ENCODE measurements around the gene CSRP2.

CSRP2 gene

GRCh38 chr12:76878899-76879709 is at the start of gene CSRP2:
Gene CSRP2 (minus strand): TSS chr12:76879019. CDS start chr12:76866260, 12,759 bp downstream.
- peak; percentile 44 to 68 for DNase-seq (ENCODE audit: low read depth in 2 of 2)

- DNase-seq (ENCODE audit: low read depth in 2 of 2): peak; percentile 18
Measured at GRCh38 chr12:76927170-76927784, 48.5 kb upstream of the CSRP2 start.

- DNase-seq (ENCODE audit: low read depth in 2 of 2): no peak
Measured at GRCh38 chr12:76925135-76925534, 46.3 kb upstream of the CSRP2 start.

GRCh38 chr12:76922866-76923265 is 44.0 kb upstream of the CSRP2 start:
- no peak for DNase-seq (ENCODE audit: low read depth in 2 of 2)

- DNase-seq (ENCODE audit: low read depth in 2 of 2): no peak
Measured at GRCh38 chr12:76921891-76922664, 43.3 kb upstream of the CSRP2 start.

- DNase-seq (ENCODE audit: low read depth in 2 of 2): no peak
Measured at GRCh38 chr12:76921100-76921471, 42.3 kb upstream of the CSRP2 start.

- DNase-seq (ENCODE audit: low read depth in 2 of 2): no peak
Measured at GRCh38 chr12:76920172-76921099, 41.6 kb upstream of the CSRP2 start.

GRCh38 chr12:76919383-76920171 is 40.8 kb upstream of the CSRP2 start:
- DNase-seq (ENCODE audit: low read depth in 2 of 2): no peak

GRCh38 chr12:76916170-76916540 is 37.3 kb upstream of the CSRP2 start:
- no peak for DNase-seq (ENCODE audit: low read depth in 2 of 2)

GRCh38 chr12:76915361-76916169 is 36.7 kb upstream of the CSRP2 start:
- DNase-seq (ENCODE audit: low read depth in 2 of 2): no peak

GRCh38 chr12:76914102-76914859 is 35.5 kb upstream of the CSRP2 start:
- no peak for DNase-seq (ENCODE audit: low read depth in 2 of 2)

GRCh38 chr12:76909290-76909689 is 30.5 kb upstream of the CSRP2 start:
- DNase-seq (ENCODE audit: low read depth in 2 of 2): no peak

GRCh38 chr12:76908303-76909017 is 29.6 kb upstream of the CSRP2 start:
- no peak for DNase-seq (ENCODE audit: low read depth in 2 of 2)

- no peak for DNase-seq (ENCODE audit: low read depth in 2 of 2)
Measured at GRCh38 chr12:76901628-76902380, 23.0 kb upstream of the CSRP2 start.

- DNase-seq (ENCODE audit: low read depth in 2 of 2): no peak
Measured at GRCh38 chr12:76899522-76899921, 20.7 kb upstream of the CSRP2 start.

- no peak for DNase-seq (ENCODE audit: low read depth in 2 of 2)
Measured at GRCh38 chr12:76898442-76898841, 19.6 kb upstream of the CSRP2 start.

GRCh38 chr12:76896274-76896673 is 17.5 kb upstream of the CSRP2 start:
- no peak for DNase-seq (ENCODE audit: low read depth in 2 of 2)

GRCh38 chr12:76895796-76896195 is 17.0 kb upstream of the CSRP2 start:
- DNase-seq (ENCODE audit: low read depth in 2 of 2): no peak
